Motor neuron (in vitro differentiated cells): ENCODE results near the gene TMEM106A. TPM values are rescaled to one million over a fixed set of nuclear protein-coding genes. Genes with fewer than 3 reads are reported as not detected.
"Not testable (repeated sequence)": the region's sequence is repeated elsewhere in the genome, so short reads cannot be mapped to it uniquely, and the experiment has no call there.

Experiments
- ATAC-seq, 8 experiments: fragments of 200-7000 bp; cut with Tn5 transposase; replicated peaks in 6 of 8; 2 replicates each; pipeline ENCODE4 v1.8.0; 2021; ENCODE audit warnings: mild to moderate bottlenecking in 8 of 8, moderate library complexity in 8 of 8
- H3K27ac ChIP-seq, 2 donors: fragments of 250-450 bp; sonication (Bioruptor Pico); 2 replicates each; pipeline ENCODE4 v1.9.0; 2021; ENCODE audit warnings: antibody characterized with exemption in 2 of 2, mild to moderate bottlenecking in 2 of 2, moderate library complexity in 1 of 2
- H3K4me1 ChIP-seq, 2 donors: fragments of 250-450 bp; sonication (Bioruptor Pico); replicated peaks in 1 of 2; 2 replicates each; pipeline ENCODE4 v1.6.1; 2021; ENCODE audit warnings: antibody characterized with exemption in 2 of 2, mild to moderate bottlenecking in 2 of 2, moderate library complexity in 1 of 2
- H3K4me3 ChIP-seq, 5 donors: fragments of 250-450 bp; sonication (Bioruptor Pico); 2 replicates each; pipeline ENCODE4 v1.9.0; 2021; ENCODE audit warnings: antibody characterized with exemption in 5 of 5, mild to moderate bottlenecking in 5 of 5, moderate library complexity in 4 of 5
- WGBS, 10 experiments: fragments of 450-650 bp; shearing (Covaris generic); methylation state at CpG; one replicate each; pipeline ENCODE4 v1.0.0; 2022; 5-methylcytosine and 5-hydroxymethylcytosine counted together
- in situ Hi-C, 9 experiments: fragments of 400-800 bp; cut with MboI; loops; one replicate each; pipeline ENCODE4 v1.15.0; 2021; ENCODE audit warnings: low sequenced_read_pairs in 9 of 9, low pct_unique_long_range_greater_than_20kb in 2 of 9; ENCODE audit not compliant: unreplicated experiment in 9 of 9
- total RNA-seq, 8 experiments: library from RNA; unstranded; fragments of 300-600 nt; gene quantifications; 2 replicates each; pipeline versions ENCODE4 v1.2.3 to v1.2.4, GENCODE V29; 2022

Gene TMEM106A, protein sequence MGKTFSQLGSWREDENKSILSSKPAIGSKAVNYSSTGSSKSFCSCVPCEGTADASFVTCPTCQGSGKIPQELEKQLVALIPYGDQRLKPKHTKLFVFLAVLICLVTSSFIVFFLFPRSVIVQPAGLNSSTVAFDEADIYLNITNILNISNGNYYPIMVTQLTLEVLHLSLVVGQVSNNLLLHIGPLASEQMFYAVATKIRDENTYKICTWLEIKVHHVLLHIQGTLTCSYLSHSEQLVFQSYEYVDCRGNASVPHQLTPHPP
- 1 to 10 TPM in 4 of 8 experiments, under 1 TPM in 4; 0.27 to 7.8 (median 0.95) TPM for total RNA-seq

- Histone ChIP-seq H3K4me1 (no peaks in the 10 kb centered on the region), H3K4me3 (peak within 1 kb of the TSS in 2 of 5 donors; percentile 14 to 37), H3K27ac (no peak within 1 kb of the TSS)
- in situ Hi-C loops, result loop anchor here in 2 of 9 experiments (25.0 kb wide), 1 partner anchor 101 kb away; no protein-coding TSS in a partner anchor
- WGBS, 10 experiments, result 0 to 13% (median 7%) methylated on average over 3 to 10 of the region's 54 CpGs; no CpG with 5 or more reads in 1 of the 10 experiments
- ATAC-seq, result peak; percentile 41 to 90 (median 82)
These were observed at the start of gene TMEM106A for GRCh38 chr17:43211480-43212402. TMEM106A (plus strand) TSS chr17:43211875; CDS start chr17:43213042, 1,167 bp downstream.

DNA sequence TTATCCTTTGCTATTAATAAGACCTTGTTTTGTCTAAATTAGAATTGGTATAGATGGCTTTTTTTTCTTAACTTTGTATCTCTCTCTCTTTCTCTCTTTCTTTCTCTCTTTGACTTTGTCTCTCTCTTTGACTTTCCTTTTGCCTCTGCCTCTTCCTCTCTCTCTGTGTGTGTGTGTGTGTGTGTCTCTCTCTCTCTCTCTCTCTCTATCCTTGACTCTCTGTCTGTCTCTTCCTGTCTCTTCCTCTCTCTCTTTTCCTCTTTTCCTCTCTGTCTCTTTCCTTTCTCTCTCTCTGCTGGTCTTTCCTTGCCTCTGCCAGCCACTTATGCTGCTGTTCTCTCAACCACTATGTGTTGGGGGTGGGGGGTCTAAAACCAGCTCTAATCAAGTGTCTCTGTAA is 45.7 kb upstream of the TMEM106A start:
- peaks cover 11 to 17% of the 10 kb centered on the region in 2 donors for H3K4me1 ChIP-seq
- in situ Hi-C loops, H3K4me3 ChIP-seq, H3K27ac ChIP-seq, ATAC-seq: not testable (repeated sequence)

GRCh38 chr17:43169561-43170139 is 42.0 kb upstream of the TMEM106A start:
- in situ Hi-C loops, result no loop called here
- WGBS, 10 experiments, result 0 to 4% (median 0%) methylated on average over 1 to 11 of the region's 29 CpGs; no CpG with 5 or more reads in 4 of the 10 experiments
- peaks cover 3 to 22% of the 10 kb centered on the region in 2 donors for H3K4me1 ChIP-seq
- peak; percentile 9 to 44 (median 34) for ATAC-seq
- H3K27ac ChIP-seq, result peak overlapping the region; percentile 75 to 89
- H3K4me3 ChIP-seq, result peak overlapping the region; percentile 64 to 75 (median 71)

GRCh38 chr17:43170140-43170765 is 41.4 kb upstream of the TMEM106A start:
- in situ Hi-C loops, result no loop called here
- H3K4me1 ChIP-seq, result peaks cover 3 to 22% of the 10 kb centered on the region in 2 donors
- WGBS, 10 experiments, result 0 to 4% (median 0%) methylated on average over 4 to 19 of the region's 27 CpGs; no CpG with 5 or more reads in 1 of the 10 experiments

DNA sequence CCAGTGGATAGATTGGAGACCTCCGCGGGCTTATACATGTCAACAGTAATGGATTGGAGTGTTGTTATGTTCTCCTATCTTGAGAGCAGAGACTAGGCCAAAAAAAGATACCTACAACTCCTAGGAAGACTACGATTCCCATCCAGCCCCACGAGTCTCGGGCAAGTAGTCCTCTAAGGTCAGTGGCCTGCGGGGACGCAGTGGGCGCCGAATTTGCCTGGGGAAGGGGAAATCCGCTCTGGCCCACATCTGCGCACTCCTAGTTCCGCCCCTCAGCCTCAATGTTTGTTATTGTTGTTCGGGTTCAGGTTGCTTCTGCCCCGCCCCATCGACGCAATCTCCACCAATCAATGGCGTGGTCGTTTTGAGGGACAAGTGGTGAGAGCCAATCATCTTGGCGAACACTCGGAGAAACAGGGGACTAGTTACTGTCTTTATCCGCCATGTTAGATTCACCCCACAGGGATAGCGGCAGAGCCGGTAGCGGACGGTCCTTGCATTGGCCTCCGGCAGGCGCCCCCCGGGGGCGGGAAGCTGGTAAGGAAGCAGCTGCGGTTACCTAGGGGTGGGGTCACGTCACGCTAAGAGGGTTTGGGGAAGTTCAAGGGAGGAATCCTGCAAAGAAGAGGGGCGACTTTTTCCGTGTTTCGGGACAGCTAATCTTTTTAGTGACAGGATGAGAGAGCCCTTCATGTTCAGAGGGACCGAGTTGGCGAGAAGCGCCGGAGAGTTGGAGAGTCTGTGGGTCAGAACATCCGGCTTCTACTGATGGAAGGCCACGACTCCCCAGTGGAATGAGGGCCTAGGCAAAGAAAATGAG is 40.7 kb upstream of the TMEM106A start, which contains the start of gene NBR1:
TSS of gene NBR1 (plus strand) at position 449 of the 820 bp plus-strand sequence. CDS start 4,586 bp downstream, outside the sequence.
- peak within 1 kb of the TSS; percentile 64 to 75 (median 71) for H3K4me3 ChIP-seq
- peak; percentile 67 to 83 (median 81) for ATAC-seq
- peaks cover 3 to 22% of the 10 kb centered on the region in 2 donors for H3K4me1 ChIP-seq
- in situ Hi-C loops, result no loop called here
- H3K27ac ChIP-seq, result peak within 1 kb of the TSS; percentile 89 to 93
- WGBS, 10 experiments, result 0 to 2% (median 0%) methylated on average over 2 to 24 of the region's 41 CpGs; no CpG with 5 or more reads in 2 of the 10 experiments

More at GRCh38 chr17:43170140-43170765, 41.4 kb upstream of the TMEM106A start:
- H3K27ac ChIP-seq, result peak overlapping the region; percentile 89 to 93
- ATAC-seq, result peak; percentile 72 to 84 (median 80)
- H3K4me3 ChIP-seq, result peak overlapping the region; percentile 64 to 75 (median 71)

GRCh38 chr17:43171586-43172487 is 39.8 kb upstream of the TMEM106A start:
- Histone ChIP-seq H3K4me3 (peak overlapping the region; percentile 64 to 75 (median 71)), H3K4me1 (peaks cover 3 to 22% of the 10 kb centered on the region in 2 donors), H3K27ac (peak overlapping the region; percentile 89 to 93)
- in situ Hi-C loops, result no loop called here
- WGBS, 10 experiments, result 0 to 56% (median 13%) methylated on average over 3 to 10 of the region's 12 CpGs; no CpG with 5 or more reads in 2 of the 10 experiments
- no peak for ATAC-seq

DNA sequence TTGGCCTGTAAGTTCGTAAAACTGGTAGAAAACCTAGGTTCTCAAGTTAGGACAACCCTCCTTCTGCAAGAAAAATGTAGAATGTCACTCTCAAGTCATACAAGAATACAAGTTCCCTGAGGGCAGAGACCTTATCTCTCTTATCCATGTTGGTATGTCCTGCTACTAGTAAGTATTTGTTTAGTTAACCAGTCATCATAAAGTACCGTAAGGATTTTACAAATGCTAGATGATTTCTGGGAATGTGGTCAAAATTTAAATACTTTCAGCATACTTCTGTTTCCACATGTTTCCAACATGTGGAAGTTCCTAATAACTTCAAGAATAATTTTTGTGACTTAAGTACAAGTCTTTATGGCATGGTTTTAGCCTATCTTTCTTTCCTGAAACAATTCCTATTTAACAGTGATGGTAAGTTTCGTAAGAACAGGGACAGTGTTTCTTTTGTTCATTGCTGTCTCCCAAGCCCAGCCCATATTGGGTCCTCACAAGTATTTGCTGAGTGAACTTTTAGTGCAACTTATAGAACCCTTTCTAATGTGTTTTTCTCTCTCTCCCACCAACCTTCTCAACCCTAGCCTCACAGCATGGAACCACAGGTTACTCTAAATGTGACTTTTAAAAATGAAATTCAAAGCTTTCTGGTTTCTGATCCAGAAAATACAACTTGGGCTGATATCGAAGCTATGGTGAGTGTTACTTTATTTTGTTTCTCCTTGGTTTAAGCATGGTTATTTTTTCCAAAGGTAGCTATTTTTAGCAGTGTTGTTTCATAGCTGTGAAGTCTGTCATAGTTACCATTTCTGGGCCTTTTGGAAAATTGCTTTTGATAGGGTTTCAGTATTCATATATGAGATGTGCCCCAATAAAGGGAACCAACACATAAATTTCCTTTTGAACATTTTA is 36.2 kb upstream of the TMEM106A start:
- WGBS, 10 experiments, result 30 to 100% (median 79%) methylated on average over 2 to 4 of the region's 4 CpGs
- peaks cover 3 to 11% of the 10 kb centered on the region in 2 donors for H3K4me1 ChIP-seq
- ATAC-seq, result no peak
- no peak overlapping the region for H3K27ac ChIP-seq
- in situ Hi-C loops, result no loop called here
- no peak overlapping the region for H3K4me3 ChIP-seq

- in situ Hi-C loops, result no loop called here
- 82 to 100% (median 94%) methylated on average over 1 to 2 of the region's 2 CpGs; no CpG with 5 or more reads in 1 of the 10 experiments for WGBS, 10 experiments
- Histone ChIP-seq H3K27ac (no peak overlapping the region), H3K4me3 (no peak overlapping the region), H3K4me1 (peaks cover 3 to 11% of the 10 kb centered on the region in 2 donors)
- no peak for ATAC-seq
These were observed 35.5 kb upstream of the TMEM106A start for GRCh38 chr17:43176119-43176570.

DNA sequence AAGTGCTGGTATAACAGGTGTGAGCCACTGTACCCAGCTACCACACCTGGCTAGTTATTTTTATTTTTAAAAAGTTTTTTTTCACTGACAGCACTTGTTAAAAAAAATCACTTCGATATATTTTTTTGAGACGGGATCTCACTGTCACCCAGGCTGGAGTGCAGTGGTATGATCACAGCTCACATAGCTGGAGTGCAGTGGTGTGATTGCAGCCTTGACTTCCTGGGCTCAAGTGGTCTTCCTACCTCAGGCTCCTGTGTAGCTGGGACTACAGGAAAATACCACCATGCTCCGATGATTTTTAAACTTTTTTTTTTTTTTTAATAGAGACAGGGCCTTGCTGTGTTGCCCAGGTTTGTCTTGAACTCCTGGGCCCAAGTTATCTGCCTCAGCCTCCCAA is 27.8 kb upstream of the TMEM106A start:
- no peaks in the 10 kb centered on the region for H3K4me1 ChIP-seq
- no peak overlapping the region for H3K4me3 ChIP-seq
- ATAC-seq, result no peak
- in situ Hi-C loops, result no loop called here
- WGBS, 10 experiments, result 63 to 100% (median 91%) methylated on average over 1 to 3 of the region's 3 CpGs; no CpG with 5 or more reads in 2 of the 10 experiments
- H3K27ac ChIP-seq, result no peak overlapping the region

DNA sequence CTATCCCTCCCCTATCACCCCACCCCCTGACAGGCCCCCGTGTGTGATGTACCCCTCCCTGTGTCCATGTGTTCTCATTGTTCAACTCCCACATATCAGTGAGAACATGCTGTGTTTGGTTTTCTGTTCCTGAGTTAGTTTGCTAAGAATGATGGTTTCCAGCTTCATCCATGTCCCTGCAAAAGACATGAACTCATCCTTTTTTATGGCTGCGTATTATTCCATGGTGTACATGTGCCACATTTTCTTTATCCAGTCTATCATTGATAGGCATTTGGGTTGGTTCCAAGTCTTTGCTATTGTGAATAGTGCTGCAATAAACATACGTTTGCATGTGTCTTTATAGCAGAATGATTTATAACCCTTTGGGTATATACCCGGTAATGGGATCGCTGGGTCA is 25.0 kb upstream of the TMEM106A start:
- ATAC-seq, H3K27ac ChIP-seq, H3K4me3 ChIP-seq, in situ Hi-C loops, H3K4me1 ChIP-seq: not testable (repeated sequence)
- 90 to 100% (median 93%) methylated on average over 2 to 4 of the region's 5 CpGs; no CpG with 5 or more reads in 3 of the 10 experiments for WGBS, 10 experiments
